GM18517 (cell line): ENCODE measurements around the gene PHF13.
"Not testable (repeated sequence)": the region's sequence is repeated elsewhere in the genome, so short reads cannot be mapped to it uniquely, and the experiment has no call there.

ENCODE experiments used
- ATAC-seq: cut with Tn5 transposase; IDR thresholded peaks from one replicate; pipeline ENCODE4 v1.9.1; 2021; ENCODE audit warnings: mild to moderate bottlenecking, moderate library complexity; ENCODE audit not compliant: unreplicated experiment

The PHF13 gene

DNA sequence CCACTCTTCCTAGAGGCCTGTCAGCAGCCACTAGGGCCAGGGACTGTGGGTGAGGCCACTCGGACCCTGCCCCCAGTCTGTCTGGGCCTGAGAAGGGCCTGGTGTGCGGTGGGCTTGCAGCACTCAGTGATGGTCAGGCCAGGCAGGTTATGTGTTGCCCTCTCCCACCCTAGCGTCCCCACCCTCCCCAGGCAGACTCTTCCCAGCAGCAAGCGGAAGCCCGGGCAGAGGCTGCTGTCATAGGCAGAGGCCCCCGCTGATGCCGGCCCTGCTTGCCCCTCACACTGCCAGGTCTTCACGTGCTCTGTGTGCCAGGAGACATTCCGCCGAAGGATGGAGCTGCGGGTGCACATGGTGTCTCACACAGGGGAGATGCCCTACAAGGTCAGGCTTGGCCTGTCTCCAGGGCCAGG lies 27.1 kb upstream of the PHF13 start:
- no peak for ATAC-seq

DNA sequence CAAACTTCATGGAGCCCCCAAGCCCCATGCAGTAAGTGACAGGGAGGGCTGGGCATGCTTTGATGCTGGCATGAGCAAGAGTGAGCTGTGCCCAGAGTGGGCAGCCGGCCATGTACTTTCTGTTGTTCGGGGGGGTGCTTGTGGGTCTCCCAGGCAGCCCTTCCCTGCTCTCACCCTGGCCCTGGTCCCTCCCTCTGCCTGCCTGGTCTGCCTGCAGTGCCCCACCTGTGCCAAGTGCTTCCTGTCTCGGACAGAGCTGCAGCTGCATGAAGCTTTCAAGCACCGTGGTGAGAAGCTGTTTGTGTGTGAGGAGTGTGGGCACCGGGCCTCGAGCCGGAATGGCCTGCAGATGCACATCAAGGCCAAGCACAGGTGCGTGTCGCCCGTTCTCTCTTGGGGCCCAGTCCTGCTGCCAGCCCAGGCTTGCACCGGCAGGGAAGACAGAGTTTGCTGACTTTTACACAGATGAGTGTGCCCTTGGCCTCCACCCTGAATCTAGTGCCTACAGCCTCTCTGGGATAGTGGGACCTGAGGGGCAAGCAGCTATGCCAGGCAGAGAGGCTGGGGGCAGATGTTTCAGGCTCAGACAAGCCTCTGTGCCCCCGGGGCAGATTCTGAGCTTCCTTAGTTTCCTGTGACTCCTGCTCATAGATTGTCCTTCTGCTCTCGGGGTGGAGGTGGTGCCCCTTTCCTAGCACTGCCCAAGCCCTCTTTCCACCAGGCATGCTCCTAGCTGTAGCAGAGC lies 26.1 kb upstream of the PHF13 start:
- no peak for ATAC-seq

DNA sequence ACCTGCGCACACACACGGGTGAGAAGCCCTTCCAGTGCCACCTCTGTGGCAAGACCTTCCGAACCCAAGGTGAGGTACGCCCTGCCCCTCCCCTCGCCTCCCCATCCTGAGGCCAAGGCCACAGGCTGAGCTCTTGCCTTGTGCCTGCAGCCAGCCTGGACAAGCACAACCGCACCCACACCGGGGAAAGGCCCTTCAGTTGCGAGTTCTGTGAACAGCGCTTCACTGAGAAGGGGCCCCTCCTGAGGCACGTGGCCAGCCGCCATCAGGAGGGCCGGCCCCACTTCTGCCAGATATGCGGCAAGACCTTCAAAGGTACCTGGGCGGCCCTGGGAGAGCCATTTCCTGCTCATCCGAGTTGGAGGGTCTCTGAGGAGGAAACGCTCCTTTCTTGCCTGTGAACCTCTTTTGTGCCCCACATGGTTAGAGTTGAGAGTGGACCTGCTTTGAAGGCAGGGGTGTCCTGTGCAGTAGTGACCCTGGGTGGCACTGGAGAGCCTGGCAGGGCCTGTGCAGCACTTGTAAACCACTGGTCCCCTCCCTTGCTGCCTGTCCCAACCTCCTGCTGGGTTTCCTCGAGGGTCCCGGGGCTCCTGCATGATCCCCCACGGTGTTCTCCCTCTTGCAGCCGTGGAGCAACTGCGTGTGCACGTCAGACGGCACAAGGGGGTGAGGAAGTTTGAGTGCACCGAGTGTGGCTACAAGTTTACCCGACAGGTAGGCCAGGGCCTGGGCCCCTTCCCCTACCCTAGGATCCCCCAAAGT lies 25.2 kb upstream of the PHF13 start:
- ATAC-seq, result no peak

DNA sequence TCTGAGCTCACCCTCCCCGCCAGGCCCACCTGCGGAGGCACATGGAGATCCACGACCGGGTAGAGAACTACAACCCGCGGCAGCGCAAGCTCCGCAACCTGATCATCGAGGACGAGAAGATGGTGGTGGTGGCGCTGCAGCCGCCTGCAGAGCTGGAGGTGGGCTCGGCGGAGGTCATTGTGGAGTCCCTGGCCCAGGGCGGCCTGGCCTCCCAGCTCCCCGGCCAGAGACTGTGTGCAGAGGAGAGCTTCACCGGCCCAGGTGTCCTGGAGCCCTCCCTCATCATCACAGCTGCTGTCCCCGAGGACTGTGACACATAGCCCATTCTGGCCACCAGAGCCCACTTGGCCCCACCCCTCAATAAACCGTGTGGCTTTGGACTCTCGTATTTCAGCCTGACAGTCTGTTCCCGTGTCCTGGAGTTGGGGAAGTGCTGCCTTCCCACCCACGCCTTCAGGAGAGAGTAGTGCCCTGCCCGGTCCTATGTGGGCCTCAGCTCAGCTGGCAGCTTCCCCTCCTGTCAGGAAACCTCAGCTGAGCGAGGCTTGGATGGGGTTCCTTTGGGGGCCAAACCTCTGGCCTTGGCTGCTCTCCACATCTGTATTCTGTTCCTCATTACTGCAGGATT lies 24.5 kb upstream of the PHF13 start:
- no peak for ATAC-seq

DNA sequence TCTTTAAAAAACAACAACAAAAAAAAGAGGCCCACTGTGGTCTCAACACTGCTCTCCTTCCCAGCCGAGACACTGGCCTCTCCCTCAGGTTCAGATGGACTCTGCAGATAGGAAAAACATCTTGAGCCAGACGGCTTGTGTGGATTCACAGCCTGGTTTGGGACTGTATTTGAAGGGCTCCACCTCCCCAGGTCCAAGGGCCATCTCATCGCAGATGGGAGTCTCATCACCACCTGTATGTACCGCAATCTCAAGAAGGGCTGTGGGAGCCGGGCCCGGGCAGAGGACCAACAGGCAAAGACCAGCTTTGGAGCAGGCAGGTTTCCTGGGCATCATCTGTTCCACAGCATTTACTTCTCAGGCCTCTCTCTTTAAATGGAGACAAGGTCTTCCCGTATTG lies 23.5 kb upstream of the PHF13 start:
- no peak for ATAC-seq

DNA sequence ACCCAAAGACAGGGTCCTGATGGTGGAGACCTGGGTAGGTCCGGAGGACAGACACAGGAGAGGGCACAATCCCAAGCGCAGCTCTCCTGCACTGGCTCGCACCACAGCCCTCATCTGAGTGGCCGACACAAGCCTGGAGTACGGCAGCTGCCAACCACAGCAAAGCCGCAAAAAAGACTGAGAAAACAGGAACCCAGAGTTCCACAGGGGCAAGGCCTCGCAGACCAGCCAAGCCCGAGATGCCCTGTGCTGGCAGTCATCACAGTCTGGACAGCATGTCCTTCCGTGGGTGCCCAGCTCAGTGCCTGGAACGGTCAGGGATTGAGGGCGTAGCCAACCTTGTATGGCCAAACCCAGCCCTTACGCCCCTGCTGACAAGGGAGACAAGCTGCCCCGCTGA lies 22.3 kb upstream of the PHF13 start:
- no peak for ATAC-seq

DNA sequence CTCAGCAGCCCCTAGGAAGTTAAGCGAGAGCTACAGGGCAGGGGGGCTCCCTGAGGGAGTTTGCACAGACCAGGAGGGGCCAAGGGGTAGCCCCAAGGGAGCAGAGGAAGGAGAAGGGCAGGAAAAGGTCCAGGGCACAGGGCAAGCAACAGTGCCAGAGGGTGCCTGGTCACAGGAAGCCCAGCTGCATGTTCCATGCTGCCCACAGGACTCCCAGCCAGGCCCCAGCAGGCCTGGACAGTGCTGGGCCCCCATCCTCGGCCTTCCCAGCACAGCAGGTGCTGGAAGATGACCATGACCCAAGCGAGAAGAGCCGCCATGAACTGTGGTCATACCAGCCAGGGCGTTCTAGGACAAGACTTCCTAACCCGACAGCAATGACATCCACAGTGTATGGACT lies 21.9 kb upstream of the PHF13 start:
- ATAC-seq, result no peak

DNA sequence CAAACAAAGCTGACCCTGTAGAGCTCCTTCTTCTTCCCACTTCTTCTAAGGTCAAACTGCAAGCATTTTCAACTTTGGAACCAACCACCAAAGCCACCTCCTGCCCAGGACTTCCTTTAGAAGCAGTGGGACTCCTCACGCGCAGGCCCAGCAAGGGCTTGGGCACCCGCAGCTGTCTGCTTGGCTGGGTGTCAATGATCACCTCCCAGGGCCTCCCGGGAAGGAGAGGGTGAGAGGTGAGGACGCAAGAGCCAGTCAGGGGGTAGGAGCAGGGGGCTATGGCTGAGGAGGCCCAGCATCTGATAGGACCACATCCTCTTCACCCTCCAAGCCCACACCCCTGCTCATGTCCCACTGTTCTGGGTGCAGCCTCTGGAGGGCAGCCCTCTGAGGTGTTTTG lies 21.1 kb upstream of the PHF13 start:
- ATAC-seq, result no peak

DNA sequence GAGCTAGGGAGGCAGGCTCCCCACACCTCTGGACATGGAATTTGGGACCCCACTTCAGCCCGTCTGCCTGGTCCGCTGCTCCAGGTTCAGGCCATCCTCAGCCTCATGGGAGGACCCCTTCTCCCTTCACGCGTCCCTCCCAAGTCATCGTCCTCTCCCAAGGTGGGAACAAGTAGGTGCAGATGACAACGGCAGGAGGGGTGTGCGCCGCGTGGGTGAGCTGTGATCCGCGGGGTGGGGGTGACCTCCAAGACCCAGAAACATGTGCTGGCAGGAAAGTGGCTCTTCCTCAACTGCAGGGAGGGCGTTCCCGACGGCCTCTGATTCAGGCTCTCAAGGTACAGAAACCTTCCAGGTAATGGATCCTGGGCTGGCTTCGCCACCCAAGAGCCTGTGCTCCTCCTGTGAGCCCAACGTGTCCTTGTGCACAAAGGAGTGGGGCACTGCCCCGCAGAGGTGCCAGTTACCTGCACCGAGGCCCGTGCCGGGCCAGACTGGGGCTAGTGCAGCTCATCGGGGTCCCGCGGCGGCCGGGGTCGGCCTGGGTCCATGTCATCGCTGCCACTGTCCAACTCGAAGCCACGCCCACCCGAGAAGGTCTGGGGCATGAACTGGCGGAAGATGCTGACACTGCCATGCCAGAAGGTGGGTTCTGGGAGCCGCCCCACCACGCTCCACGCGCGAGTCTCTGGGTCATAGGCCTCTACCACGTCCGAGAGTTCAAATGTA lies 20.5 kb upstream of the PHF13 start:
- no peak for ATAC-seq

DNA sequence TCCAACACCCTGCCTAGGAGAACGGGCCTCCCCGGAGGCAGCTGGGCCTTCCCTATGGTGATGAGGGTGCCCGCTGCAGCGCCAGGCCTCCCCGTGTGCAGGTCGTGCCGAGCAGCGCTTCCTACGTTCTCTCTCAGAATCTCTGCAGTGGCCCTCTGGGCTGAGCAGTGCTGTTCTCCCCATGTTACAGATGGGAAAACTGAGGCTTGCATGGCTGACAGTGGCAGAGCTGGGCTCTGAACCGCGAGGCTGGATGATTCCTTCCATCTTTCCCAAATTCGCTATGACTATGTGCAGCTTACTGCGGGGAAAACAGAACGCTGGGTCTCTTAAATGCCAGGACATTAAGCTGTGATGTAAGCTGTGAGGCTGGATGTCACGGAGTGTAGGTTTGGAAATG lies 19.7 kb upstream of the PHF13 start:
- ATAC-seq, result no peak

DNA sequence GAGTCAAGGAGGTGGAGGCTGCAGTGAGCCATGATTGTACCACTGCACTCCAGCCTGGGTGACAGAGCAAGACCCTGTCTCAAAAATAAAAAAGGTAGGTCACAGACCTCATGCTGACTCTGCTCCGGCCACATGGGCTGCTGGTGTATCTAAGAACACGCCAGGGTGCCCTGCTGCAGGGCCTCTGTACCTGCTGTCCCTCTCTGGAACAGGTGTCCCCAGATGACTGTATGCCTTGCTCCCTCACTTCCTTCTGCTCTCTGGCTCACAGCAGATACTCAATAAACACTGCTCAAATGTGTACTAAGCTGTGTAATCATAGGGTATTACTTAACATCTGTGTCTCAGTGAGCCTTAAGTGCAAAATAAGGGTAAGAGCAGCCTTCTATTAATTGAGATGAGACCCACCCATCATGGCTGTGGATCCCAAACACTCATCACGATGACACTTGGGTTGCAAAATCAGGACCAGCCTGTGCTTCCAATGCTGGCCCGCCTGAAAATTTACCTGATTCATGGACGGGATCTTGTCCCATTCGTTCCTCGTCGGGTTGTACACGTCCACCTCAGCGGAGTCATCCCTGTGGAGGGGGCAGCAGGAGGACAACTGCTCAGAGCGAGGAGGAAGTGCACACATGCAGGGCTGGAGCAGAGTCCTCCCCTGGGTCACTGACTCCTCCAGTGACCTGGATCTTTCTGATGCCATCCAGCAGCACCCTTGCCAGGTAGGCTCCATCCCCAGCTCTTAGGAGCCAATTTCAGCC lies 18.4 kb upstream of the PHF13 start:
- no peak for ATAC-seq

DNA sequence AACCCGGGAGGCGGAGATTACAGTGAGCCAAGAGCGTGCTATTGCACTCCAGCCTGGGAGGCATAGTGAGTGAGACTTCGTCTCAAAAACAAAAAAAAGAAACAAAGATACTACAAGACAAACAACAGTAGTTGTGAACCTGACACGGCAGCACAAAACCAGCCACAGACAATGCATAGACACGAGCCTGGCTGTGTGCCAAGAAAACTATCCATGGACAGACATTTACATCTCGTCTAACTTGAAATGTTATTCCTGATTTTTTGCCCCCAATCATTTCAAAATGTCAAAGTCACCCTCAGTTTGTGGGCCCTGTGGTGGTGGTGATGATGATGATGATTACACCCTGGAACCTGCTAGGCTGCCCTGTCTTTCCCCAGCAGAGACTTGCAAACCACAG lies 17.2 kb upstream of the PHF13 start:
- ATAC-seq, result no peak

DNA sequence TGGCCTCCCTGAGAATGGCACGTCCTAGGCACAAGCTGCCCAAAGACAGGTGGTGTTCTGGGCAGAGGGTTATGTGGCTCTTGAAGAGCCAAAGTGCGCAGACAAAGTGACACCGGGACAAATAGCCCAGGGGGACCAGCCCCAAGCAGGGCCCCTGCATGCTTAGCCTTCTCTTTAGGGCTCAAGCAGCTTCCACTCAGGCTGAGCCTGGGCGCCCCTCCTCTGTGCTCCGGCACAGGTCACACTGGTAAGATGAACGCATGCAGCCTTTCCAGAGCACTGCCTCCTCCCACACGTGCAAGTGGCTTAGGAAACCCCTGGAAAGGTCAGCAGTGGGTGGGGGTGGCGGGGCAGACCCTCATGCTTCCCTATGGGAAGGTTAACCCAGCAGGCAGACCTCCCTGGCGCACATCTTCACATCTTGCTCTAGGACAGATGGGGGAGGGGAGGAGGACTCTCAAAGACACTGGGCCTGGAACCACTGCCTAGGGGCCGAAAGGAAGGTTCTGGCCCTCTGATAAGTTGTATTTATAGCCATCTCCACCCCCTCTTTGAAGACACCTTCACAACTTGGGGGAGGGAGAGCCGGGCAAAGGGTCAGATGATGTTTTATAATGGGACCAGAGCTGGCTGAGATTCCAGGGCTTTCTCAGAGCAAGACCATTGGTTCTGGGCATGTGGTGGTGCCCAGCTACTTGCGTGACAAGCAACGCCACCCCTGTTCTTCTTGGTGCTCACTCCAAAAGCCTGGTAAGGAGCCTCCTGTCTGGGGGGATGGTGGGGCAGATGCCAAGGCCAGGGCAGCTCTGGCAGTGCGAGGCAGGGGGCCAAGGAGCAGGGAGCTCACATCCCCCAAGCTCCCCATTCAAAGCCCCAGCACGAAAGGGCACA lies 16.4 kb upstream of the PHF13 start:
- no peak for ATAC-seq

DNA sequence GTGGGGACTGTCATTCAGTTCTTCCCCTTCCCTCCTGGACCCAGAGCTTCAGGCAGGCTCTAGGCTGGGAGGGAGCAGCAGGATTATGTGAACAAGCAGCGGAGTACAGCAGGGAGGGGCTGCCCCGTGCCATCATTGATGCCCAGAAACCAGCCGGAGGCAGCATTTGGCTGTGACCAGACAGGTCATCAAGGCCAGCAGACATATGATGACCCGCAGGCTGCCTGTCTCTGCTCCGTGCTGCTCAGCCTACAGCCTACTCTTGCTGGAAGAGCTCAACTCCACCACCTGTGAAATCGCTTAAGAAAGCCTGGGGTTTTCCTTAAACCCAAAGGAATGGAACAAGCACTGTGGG lies 15.8 kb upstream of the PHF13 start:
- ATAC-seq, result no peak

DNA sequence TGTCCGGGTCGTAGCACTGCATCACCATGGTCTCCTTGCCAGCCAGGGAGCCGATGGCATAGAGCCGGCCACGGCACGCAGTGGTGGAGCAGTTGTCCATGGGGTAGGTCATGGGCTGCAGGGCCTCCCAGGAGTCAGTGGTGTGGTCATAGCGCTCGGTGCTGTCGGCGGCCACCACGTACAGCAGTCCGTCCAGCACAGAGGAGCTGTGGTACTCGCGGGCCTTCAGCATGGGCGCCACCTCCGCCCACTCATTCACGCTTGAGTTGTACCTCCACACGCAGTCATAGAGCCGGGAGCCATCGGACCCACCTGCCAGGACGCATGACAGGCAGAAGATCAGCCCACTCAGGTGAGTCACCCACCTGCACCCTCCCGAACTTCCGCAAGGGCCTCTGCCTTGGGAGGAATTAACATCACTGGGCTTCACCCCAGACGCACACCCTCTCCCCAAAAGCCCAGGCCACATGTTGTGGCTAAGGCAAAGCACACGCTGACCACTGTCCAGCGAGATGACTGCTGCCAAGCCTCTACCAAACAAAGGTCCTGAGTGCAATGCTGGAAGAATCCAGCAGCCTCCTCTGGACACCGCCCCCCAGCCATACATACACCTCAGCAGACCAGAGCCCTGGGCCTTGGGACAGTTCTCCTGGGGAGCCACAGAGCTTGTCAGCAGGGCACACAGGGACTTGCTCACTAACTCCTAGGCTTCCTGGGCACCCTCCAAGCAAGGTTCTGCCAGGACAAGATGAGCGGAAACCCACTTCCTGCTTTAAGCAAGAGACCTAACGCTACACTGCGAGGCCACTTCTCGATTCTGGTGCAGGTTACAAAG lies 14.2 kb upstream of the PHF13 start:
- ATAC-seq, result no peak

DNA sequence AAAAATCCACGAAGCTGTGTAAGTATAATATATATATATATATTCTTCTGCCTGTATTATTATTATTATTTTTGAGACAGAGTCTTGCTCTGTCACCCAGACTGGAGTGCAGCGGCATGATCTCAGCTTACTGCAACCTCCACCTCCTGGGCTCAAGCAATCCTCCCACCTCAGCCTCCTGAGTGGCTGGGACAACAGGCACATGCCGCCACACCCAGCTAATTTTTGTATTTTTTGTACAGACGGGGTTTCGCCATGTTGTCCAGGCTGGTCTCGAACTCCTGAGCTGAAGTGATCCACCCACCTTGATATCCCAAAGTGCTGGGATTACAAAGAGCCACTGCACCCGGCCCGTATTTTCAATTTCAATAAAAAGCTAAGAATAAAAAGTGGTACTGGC lies 13.5 kb upstream of the PHF13 start:
- ATAC-seq, result not testable (repeated sequence)

DNA sequence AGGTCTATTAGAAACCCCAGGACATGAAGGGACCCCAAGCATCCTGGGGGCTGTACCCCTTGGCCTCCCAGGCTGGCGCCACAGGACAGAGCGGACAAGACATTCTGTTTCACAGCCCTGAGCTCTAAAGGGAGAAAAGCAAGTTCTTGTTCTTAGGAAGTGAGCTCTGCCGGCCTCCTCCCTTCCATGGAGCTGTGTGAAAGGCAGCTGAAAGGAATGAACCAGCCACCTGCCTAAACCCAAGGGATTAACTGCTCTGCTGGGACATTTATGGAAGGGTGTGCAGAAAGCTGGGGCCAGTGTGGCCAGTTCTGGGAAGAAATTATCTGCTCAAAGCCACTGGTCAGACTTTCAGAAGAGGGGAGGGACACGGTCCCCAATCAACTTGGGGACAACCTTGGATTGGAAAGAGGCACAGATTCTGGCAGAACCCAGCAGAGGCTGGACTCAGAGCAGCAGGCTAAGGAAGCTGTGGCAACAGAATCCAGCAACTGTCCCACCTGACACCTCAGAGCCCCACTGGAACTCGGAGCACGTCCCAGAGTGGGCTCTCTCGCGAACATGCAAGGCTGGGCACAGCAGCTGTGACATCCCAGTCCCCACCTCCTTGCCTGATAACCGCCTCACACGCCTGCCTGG lies 13.0 kb upstream of the PHF13 start:
- no peak for ATAC-seq
